SK-N-SH (cell line): Measurements from ENCODE around the gene CASZ1. TPM values are rescaled to one million over a fixed set of nuclear protein-coding genes. Genes with fewer than 3 reads are reported as not detected.

Experiments used
- CTCF ChIA-PET: fragments of 300-600, 350-600 bp; formaldehyde crosslinking; extraction: SDS; loops from one replicate; lab custom pipeline; 2021; lab: Yijun Ruan, JAX
- POLR2A ChIA-PET: fragments of 350-600 bp; sonication (Branson Sonifier 250); formaldehyde crosslinking; extraction: SDS; loops from one replicate; lab custom pipeline; 2020; ENCODE audit warnings: antibody characterized with exemption, inconsistent platforms; lab: Yijun Ruan, JAX
- DNase-seq: peaks from one replicate; pipeline ENCODE4 v3.0.0; 2012
- H2AFZ ChIP-seq: fragments of 200-600 bp; sonication (generic); 2 replicates; pipeline ENCODE4 v1.8.1; 2016; ENCODE audit warnings: antibody characterized with exemption, mild to moderate bottlenecking, low read depth
- H3F3A ChIP-seq: fragments of 200-600 bp; sonication (generic); replicated peaks from 2 replicates; pipeline ENCODE3; 2016; ENCODE audit warnings: antibody characterized with exemption, mild to moderate bottlenecking; ENCODE audit not compliant: insufficient read depth
- H3K27ac ChIP-seq, 2 experiments: fragments of 200-500 bp in 1 of 2; fragments of 200-600 bp in 1 of 2; sonication (Bioruptor generic) in 1 of 2; sonication (generic), shearing (Covaris generic) in 1 of 2; 2 replicates each; pipeline versions ENCODE4 v1.5.1 to v1.6.1; 2014 to 2016; ENCODE audit warnings: low read depth in 2 of 2, inconsistent platforms in 1 of 2, low read length in 1 of 2, mild to moderate bottlenecking in 1 of 2, mixed read lengths in 1 of 2
- H3K27me3 ChIP-seq: fragments of 200-600 bp; sonication (generic), shearing (Covaris generic); 2 replicates; pipeline ENCODE4 v1.6.1; 2016; ENCODE audit warnings: mixed run types; ENCODE audit not compliant: insufficient read depth
- H3K36me3 ChIP-seq, 2 experiments: fragments of 200-500 bp in 1 of 2; fragments of 200-600 bp in 1 of 2; sonication (Bioruptor generic) in 1 of 2; sonication (generic) in 1 of 2; replicated peaks in 1 of 2; 2 replicates each; pipeline versions ENCODE3 to v1.5.1; 2014 to 2016; ENCODE audit warnings: low read length in 1 of 2, mild to moderate bottlenecking in 1 of 2; ENCODE audit not compliant: insufficient read depth in 2 of 2, control insufficient read depth in 1 of 2
- H3K4me1 ChIP-seq, 2 experiments: fragments of 200-500 bp in 1 of 2; fragments of 200-600 bp in 1 of 2; sonication (Bioruptor generic) in 1 of 2; sonication (generic), shearing (Covaris generic) in 1 of 2; 2 replicates each; pipeline versions ENCODE4 v1.5.1 to v1.6.1; 2014 to 2016; ENCODE audit warnings: low read depth in 1 of 2, low read length in 1 of 2, mixed run types in 1 of 2; ENCODE audit not compliant: insufficient read depth in 2 of 2, control insufficient read depth in 1 of 2
- H3K4me2 ChIP-seq: fragments of 200-600 bp; sonication (generic), shearing (Covaris generic); 2 replicates; pipeline ENCODE4 v1.6.1; 2017; ENCODE audit warnings: mixed run types
- H3K4me3 ChIP-seq, 2 experiments: fragments of 200-500 bp in 1 of 2; fragments of 200-600 bp in 1 of 2; sonication (Bioruptor generic) in 1 of 2; sonication (generic), shearing (Covaris generic) in 1 of 2; 2 replicates each; pipeline versions ENCODE4 v1.5.1 to v1.8.1; 2014 to 2016; ENCODE audit warnings: low read depth in 2 of 2, inconsistent platforms in 1 of 2, low read length in 1 of 2, mild to moderate bottlenecking in 1 of 2, mixed read lengths in 1 of 2, moderate library complexity in 1 of 2
- H3K79me2 ChIP-seq: fragments of 200-600 bp; sonication (generic); 2 replicates; pipeline ENCODE4 v1.8.1; 2017; ENCODE audit warnings: mild to moderate bottlenecking; ENCODE audit not compliant: insufficient read depth
- H3K9ac ChIP-seq: fragments of 200-600 bp; sonication (generic); 2 replicates; pipeline ENCODE4 v1.6.1; 2017; ENCODE audit warnings: mixed run types
- H3K9me2 ChIP-seq: fragments of 200-600 bp; sonication (generic); 2 replicates; pipeline ENCODE4 v1.6.1; 2017; ENCODE audit warnings: mixed run types
- H3K9me3 ChIP-seq: fragments of 200-600 bp; sonication (generic); 2 replicates; pipeline ENCODE4 v1.6.1; 2017; ENCODE audit warnings: mixed run types, mild to moderate bottlenecking, moderate library complexity
- H4K20me1 ChIP-seq: fragments of 200-600 bp; sonication (generic); 2 replicates; pipeline ENCODE4 v1.6.1; 2017; ENCODE audit warnings: mild to moderate bottlenecking, mixed run types; ENCODE audit not compliant: insufficient read depth
- CHD2 ChIP-seq: fragments of 150-350 bp; IDR thresholded peaks from 2 replicates; pipeline ENCODE4 v1.6.1; 2018; ENCODE audit warnings: low read length; ENCODE audit not compliant: partially characterized antibody
- EP300 ChIP-seq, 2 experiments: IDR thresholded peaks; 2 replicates each; pipeline versions ENCODE4 v1.4.0 to v1.6.1; 2012; ENCODE audit warnings: borderline replicate concordance in 1 of 2, low read depth in 1 of 2, low read length in 1 of 2
- EZH2phosphoT487 ChIP-seq: fragments of 200-600 bp; sonication (generic); IDR thresholded peaks from 2 replicates; pipeline ENCODE4 v1.6.1; 2017; ENCODE audit warnings: low read depth, mixed run types, mild to moderate bottlenecking, antibody characterized with exemption, moderate library complexity, borderline replicate concordance
- GABPA ChIP-seq: IDR thresholded peaks from 2 replicates; pipeline ENCODE4 v1.4.0; 2012; ENCODE audit warnings: low read depth, mild to moderate bottlenecking
- MEF2A ChIP-seq: IDR thresholded peaks from 2 replicates; pipeline ENCODE4 v1.4.0; 2012; ENCODE audit warnings: low read depth, borderline replicate concordance
- NRF1 ChIP-seq: IDR thresholded peaks from 2 replicates; pipeline ENCODE4 v1.6.1; 2012; ENCODE audit warnings: low read depth, mild to moderate bottlenecking, low read length
- RCOR1 ChIP-seq: fragments of 150-350 bp; IDR thresholded peaks from 2 replicates; pipeline ENCODE4 v1.6.1; 2017; ENCODE audit warnings: antibody characterized with exemption, low read length
- RXRA ChIP-seq: IDR thresholded peaks from 2 replicates; pipeline ENCODE4 v1.4.0; 2012; ENCODE audit warnings: low read depth, mild to moderate bottlenecking, borderline replicate concordance
- TCF12 ChIP-seq: IDR thresholded peaks from 2 replicates; pipeline ENCODE4 v1.4.0; 2012
- TEAD4 ChIP-seq: IDR thresholded peaks from 2 replicates; pipeline ENCODE4 v1.4.0; 2012; ENCODE audit warnings: mild to moderate bottlenecking, borderline replicate concordance; ENCODE audit not compliant: insufficient read depth
- WGBS: methylation state at CpG from one replicate; pipeline ENCODE4 v1.1.6; 2017; ENCODE audit warnings: low lambda C conversion rate; 5-methylcytosine and 5-hydroxymethylcytosine counted together
- polyA plus RNA-seq, 3 experiments: library from polyadenylated mRNA; depleted of rRNA; stranded (reverse); fragments of >200 nt; gene quantifications; 2 replicates each; pipeline ENCODE4 v1.2.3, GENCODE V29; 2012
- TF ChIP-seq, protein P1 (sequence below): IDR thresholded peaks from 2 replicates; pipeline ENCODE4 v1.4.0; 2012; ENCODE audit warnings: low read depth, borderline replicate concordance
- TF ChIP-seq, protein P2 (sequence below): fragments of 150-350 bp; IDR thresholded peaks from 2 replicates; pipeline ENCODE4 v1.6.1; 2016; ENCODE audit warnings: mild to moderate bottlenecking, low read depth, low read length
- TF ChIP-seq, protein P3 (sequence below): IDR thresholded peaks from 2 replicates; pipeline ENCODE4 v1.4.0; 2012; ENCODE audit warnings: low read depth
- TF ChIP-seq, protein P4 (sequence below): IDR thresholded peaks from 2 replicates; pipeline ENCODE4 v1.4.0; 2012; ENCODE audit warnings: low read depth, borderline replicate concordance
- TF ChIP-seq, protein P5 (sequence below): fragments of 200-600 bp; sonication (generic); IDR thresholded peaks from 2 replicates; pipeline ENCODE4 v1.6.1; 2017; ENCODE audit warnings: antibody characterized with exemption, mild to moderate bottlenecking, moderate library complexity

The CASZ1 gene
- polyA plus RNA-seq, 1 of the 3 experiments (the other 2 are of a cell fraction): 0.51 TPM

DNA sequence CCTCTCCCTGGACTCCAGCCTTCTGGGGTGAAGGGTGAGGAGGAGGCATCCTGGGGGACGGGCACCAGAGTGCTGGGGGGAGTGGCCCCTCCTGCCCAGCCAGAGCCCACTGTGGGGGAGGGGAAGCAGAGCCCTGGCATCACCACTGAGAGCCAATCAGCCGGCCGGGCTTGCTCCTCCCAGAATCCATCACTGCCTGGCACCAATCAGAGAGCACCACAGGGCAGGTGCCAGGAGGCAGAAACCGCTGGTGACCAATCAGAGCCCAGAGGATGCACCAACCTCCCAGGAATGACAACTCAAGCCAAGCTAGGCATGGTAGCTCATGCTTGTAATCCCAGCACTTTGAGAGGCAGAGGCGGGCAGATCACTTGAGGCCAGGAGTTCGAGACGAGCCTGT is 27.9 kb downstream of the CASZ1 start:
- H3K36me3 ChIP-seq: no peaks in the 10 kb centered on the region
- no peaks in the 10 kb centered on the region for H3F3A ChIP-seq
- ChIA-PET POLR2A (no interaction called here), CTCF (no interaction called here)
- no peaks in the 10 kb centered on the region for H3K79me2 ChIP-seq
- no peaks in the 10 kb centered on the region for H3K9me3 ChIP-seq
- DNase-seq: no peak
- no peak for TF ChIP-seq RCOR1
- no peak for TF ChIP-seq TCF12
- TF ChIP-seq, protein P1, sequence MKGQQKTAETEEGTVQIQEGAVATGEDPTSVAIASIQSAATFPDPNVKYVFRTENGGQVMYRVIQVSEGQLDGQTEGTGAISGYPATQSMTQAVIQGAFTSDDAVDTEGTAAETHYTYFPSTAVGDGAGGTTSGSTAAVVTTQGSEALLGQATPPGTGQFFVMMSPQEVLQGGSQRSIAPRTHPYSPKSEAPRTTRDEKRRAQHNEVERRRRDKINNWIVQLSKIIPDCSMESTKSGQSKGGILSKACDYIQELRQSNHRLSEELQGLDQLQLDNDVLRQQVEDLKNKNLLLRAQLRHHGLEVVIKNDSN: no peak
- TF ChIP-seq, protein P2, sequence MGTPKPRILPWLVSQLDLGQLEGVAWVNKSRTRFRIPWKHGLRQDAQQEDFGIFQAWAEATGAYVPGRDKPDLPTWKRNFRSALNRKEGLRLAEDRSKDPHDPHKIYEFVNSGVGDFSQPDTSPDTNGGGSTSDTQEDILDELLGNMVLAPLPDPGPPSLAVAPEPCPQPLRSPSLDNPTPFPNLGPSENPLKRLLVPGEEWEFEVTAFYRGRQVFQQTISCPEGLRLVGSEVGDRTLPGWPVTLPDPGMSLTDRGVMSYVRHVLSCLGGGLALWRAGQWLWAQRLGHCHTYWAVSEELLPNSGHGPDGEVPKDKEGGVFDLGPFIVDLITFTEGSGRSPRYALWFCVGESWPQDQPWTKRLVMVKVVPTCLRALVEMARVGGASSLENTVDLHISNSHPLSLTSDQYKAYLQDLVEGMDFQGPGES: no peak
- TF ChIP-seq, protein P3, sequence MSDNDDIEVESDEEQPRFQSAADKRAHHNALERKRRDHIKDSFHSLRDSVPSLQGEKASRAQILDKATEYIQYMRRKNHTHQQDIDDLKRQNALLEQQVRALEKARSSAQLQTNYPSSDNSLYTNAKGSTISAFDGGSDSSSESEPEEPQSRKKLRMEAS: no peak
- TF ChIP-seq NRF1: no peak
- TF ChIP-seq TEAD4: no peak
- no peak for TF ChIP-seq GABPA
- no peak for TF ChIP-seq RXRA
- TF ChIP-seq, protein P4, sequence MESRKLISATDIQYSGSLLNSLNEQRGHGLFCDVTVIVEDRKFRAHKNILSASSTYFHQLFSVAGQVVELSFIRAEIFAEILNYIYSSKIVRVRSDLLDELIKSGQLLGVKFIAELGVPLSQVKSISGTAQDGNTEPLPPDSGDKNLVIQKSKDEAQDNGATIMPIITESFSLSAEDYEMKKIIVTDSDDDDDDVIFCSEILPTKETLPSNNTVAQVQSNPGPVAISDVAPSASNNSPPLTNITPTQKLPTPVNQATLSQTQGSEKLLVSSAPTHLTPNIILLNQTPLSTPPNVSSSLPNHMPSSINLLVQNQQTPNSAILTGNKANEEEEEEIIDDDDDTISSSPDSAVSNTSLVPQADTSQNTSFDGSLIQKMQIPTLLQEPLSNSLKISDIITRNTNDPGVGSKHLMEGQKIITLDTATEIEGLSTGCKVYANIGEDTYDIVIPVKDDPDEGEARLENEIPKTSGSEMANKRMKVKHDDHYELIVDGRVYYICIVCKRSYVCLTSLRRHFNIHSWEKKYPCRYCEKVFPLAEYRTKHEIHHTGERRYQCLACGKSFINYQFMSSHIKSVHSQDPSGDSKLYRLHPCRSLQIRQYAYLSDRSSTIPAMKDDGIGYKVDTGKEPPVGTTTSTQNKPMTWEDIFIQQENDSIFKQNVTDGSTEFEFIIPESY: no peak
- no peak for TF ChIP-seq MEF2A
- TF ChIP-seq CHD2: no peak
- no peak for TF ChIP-seq EZH2phosphoT487
- no peak for TF ChIP-seq EP300 (IDR thresholded peaks at IDR 0.05; ENCODE audit: borderline replicate concordance in 1 of 2, low read depth in 1 of 2, low read length in 1 of 2)
- TF ChIP-seq, protein P5, sequence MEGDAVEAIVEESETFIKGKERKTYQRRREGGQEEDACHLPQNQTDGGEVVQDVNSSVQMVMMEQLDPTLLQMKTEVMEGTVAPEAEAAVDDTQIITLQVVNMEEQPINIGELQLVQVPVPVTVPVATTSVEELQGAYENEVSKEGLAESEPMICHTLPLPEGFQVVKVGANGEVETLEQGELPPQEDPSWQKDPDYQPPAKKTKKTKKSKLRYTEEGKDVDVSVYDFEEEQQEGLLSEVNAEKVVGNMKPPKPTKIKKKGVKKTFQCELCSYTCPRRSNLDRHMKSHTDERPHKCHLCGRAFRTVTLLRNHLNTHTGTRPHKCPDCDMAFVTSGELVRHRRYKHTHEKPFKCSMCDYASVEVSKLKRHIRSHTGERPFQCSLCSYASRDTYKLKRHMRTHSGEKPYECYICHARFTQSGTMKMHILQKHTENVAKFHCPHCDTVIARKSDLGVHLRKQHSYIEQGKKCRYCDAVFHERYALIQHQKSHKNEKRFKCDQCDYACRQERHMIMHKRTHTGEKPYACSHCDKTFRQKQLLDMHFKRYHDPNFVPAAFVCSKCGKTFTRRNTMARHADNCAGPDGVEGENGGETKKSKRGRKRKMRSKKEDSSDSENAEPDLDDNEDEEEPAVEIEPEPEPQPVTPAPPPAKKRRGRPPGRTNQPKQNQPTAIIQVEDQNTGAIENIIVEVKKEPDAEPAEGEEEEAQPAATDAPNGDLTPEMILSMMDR: no peak
- 0 out of 2 replicates have a peak, but pooled peaks cover 14% of the 10 kb centered on the region for H3K27me3 ChIP-seq
- no peaks in the 10 kb centered on the region for H3K9me2 ChIP-seq
- H2AFZ ChIP-seq: no peak overlapping the region
- no peak overlapping the region for H3K4me3 ChIP-seq
- H3K27ac ChIP-seq: no peak overlapping the region
- no peaks in the 10 kb centered on the region for H4K20me1 ChIP-seq
- H3K9ac ChIP-seq: no peak overlapping the region
- no peak overlapping the region for H3K4me2 ChIP-seq
- 100% methylated on average over 3 of the region's 7 CpGs for WGBS
- no peaks in the 10 kb centered on the region; a peak in 1 of 4 replicates for H3K4me1 ChIP-seq
